AG04450 (cell line): Measurements from ENCODE around the gene PKD1L1. TPM values are rescaled to one million over a fixed set of nuclear protein-coding genes. Genes with fewer than 3 reads are reported as not detected.

Experiments
- CTCF ChIA-PET: fragments of 300-600, 350-600 bp; formaldehyde crosslinking; extraction: SDS; loops from one replicate; lab custom pipeline; 2022; ENCODE audit warnings: antibody characterized with exemption, inconsistent platforms; lab: Charles Lee
- POLR2A ChIA-PET: fragments of 350-600 bp; formaldehyde crosslinking; extraction: SDS; loops from one replicate; lab custom pipeline; 2021; ENCODE audit warnings: antibody characterized with exemption, inconsistent platforms; lab: Yijun Ruan, JAX
- DNase-seq: peaks from one replicate; pipeline ENCODE4 v3.0.0-alpha.2; 2011; ENCODE audit warnings: low read depth, low spot score
- H3K27ac ChIP-seq: one replicate; pipeline ENCODE4 v1.5.1; 2012; ENCODE audit warnings: low read depth, low read length, control low read depth
- H3K27me3 ChIP-seq: one replicate; pipeline ENCODE4 v1.6.0; 2012; ENCODE audit warnings: low read length; ENCODE audit not compliant: control insufficient read depth, insufficient read depth
- H3K4me3 ChIP-seq: 2 replicates; pipeline ENCODE4 v1.5.1; 2011; ENCODE audit warnings: mild to moderate bottlenecking, low read depth, low read length, control low read depth
- H3K9me3 ChIP-seq: 2 replicates; pipeline ENCODE4 v1.5.1; 2012; ENCODE audit warnings: low read length; ENCODE audit not compliant: control insufficient read depth, insufficient read depth
- CTCF ChIP-seq: IDR thresholded peaks from 2 replicates; pipeline ENCODE4 v1.5.1; 2011; ENCODE audit warnings: low read depth, low read length, control low read depth, inconsistent platforms
- polyA plus RNA-seq: library from polyadenylated mRNA; depleted of rRNA; stranded (reverse); fragments of >200 nt; gene quantifications from 2 replicates; pipeline ENCODE4 v1.2.3, GENCODE V29; 2011

PKD1L1 gene
- polyA plus RNA-seq, 1 experiment, result 0.01 TPM

- H3K9me3 ChIP-seq, result no peaks in the 10 kb centered on the region
- no peak overlapping the region for H3K4me3 ChIP-seq
- ChIA-PET CTCF (interaction anchor here (0.9 to 5.9 kb wide), 4 partner anchors 121 to 674 kb away, joined by 3 to 23 read pairs (median 6); no protein-coding TSS in a partner anchor), POLR2A (interaction anchor here (0.7 to 1.1 kb wide), 2 partner anchors 27 to 458 kb away, joined by 3 to 4 read pairs; no protein-coding TSS in a partner anchor)
- H3K27ac ChIP-seq, result peak overlapping the region; percentile 93
- H3K27me3 ChIP-seq, result no peaks in the 10 kb centered on the region
- peak; percentile 59 for DNase-seq
- no peak for TF ChIP-seq CTCF
These were observed 7.9 kb downstream of the PKD1L1 start for GRCh38 chr7:47940088-47941013.

GRCh38 chr7:47939425-47940036, 8.7 kb downstream of the PKD1L1 start:
- ChIA-PET CTCF (interaction anchor here (5.9 kb wide), 1 partner anchor 673 kb away, joined by 23 read pairs; no protein-coding TSS in a partner anchor), POLR2A (no interaction called here)
- no peaks in the 10 kb centered on the region for H3K27me3 ChIP-seq
- peak overlapping the region; percentile 11 for H3K27ac ChIP-seq
- no peaks in the 10 kb centered on the region for H3K9me3 ChIP-seq
- TF ChIP-seq CTCF, result no peak
- no peak overlapping the region for H3K4me3 ChIP-seq
- no peak for DNase-seq

GRCh38 chr7:47938574-47939165, 9.6 kb downstream of the PKD1L1 start:
- no peak overlapping the region for H3K4me3 ChIP-seq
- no peak for DNase-seq
- H3K9me3 ChIP-seq, result no peaks in the 10 kb centered on the region
- peak; percentile 26; the same call in 1 of the 2 replicates for TF ChIP-seq CTCF
- POLR2A ChIA-PET, result no interaction called here
- CTCF ChIA-PET, result interaction anchor here (1.3 to 5.9 kb wide), 2 partner anchors 671 to 672 kb away, joined by 4 to 23 read pairs; no protein-coding TSS in a partner anchor
- no peaks in the 10 kb centered on the region for H3K27me3 ChIP-seq
- no peak overlapping the region for H3K27ac ChIP-seq

GRCh38 chr7:47937711-47938573, 10.3 kb downstream of the PKD1L1 start:
- H3K27me3 ChIP-seq, result no peaks in the 10 kb centered on the region
- H3K4me3 ChIP-seq, result no peak overlapping the region
- no peak for TF ChIP-seq CTCF
- CTCF ChIA-PET, result interaction anchor here (0.6 to 5.9 kb wide), 4 partner anchors 31 to 672 kb away, joined by 3 to 23 read pairs (median 4); no protein-coding TSS in a partner anchor
- POLR2A ChIA-PET, result no interaction called here
- no peak overlapping the region for H3K27ac ChIP-seq
- no peak for DNase-seq
- no peaks in the 10 kb centered on the region for H3K9me3 ChIP-seq
